Measurements from ENCODE around the gene UBE4A. TPM values are rescaled to one million over a fixed set of nuclear protein-coding genes. Genes with fewer than 3 reads are reported as not detected.

UBE4A gene
- total and polyA plus RNA-seq, 9 of the 15 experiments (the other 6 are each of a cell fraction or from before 2014, with no cell fraction given), result 13.5 to 45.2 (median 26.8) TPM

DNA sequence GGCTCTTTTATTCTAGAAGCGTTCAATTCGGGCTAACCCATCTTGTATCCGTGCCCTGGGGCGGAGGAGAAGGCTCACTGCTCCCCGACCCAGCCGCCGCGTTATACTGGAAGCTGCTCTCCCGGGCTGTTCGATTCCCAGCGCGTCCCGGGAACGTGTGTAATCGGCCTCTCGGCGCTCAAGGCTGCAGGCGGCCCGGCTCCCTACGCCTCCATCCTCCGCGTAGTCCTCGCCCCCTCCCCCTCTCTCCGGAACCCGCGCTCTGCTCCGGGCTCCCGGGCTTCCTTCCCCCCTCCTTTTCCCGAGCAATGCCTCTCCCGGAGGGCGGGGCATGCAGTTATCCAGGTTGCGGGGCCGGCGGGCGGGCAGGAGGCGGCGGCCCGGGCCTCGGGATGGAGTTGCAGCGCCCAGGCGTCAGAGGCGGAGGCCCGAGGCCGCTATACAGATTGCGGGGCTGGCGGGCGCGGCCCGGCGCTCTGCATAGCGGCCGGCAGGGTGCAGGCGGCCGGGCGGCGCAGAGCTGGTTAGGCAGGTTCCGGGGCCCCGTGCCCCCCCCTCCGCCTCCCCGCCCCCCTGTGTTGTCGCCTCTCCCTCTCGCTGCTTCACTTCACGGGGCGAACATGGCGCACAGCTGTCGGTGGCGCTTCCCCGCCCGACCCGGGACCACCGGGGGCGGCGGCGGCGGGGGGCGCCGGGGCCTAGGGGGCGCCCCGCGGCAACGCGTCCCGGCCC is 76.7 kb downstream of the UBE4A start, which contains the start of gene KMT2A (continued):
- TF ChIP-seq, protein P1, sequence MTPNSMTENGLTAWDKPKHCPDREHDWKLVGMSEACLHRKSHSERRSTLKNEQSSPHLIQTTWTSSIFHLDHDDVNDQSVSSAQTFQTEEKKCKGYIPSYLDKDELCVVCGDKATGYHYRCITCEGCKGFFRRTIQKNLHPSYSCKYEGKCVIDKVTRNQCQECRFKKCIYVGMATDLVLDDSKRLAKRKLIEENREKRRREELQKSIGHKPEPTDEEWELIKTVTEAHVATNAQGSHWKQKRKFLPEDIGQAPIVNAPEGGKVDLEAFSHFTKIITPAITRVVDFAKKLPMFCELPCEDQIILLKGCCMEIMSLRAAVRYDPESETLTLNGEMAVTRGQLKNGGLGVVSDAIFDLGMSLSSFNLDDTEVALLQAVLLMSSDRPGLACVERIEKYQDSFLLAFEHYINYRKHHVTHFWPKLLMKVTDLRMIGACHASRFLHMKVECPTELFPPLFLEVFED (CRISPR knock-in tag; conservative IDR thresholded peaks at IDR 0.05), result no peak
- peak; percentile 75 for TF ChIP-seq NBN (IDR thresholded peaks at IDR 0.05; ENCODE audit: low read depth)
- no peak for TF ChIP-seq ZNF830 (CRISPR knock-in tag; IDR thresholded peaks at IDR 0.05)
- no peak for TF ChIP-seq IFI16 (CRISPR knock-in tag; IDR thresholded peaks at IDR 0.05)
- TF ChIP-seq, protein P2, sequence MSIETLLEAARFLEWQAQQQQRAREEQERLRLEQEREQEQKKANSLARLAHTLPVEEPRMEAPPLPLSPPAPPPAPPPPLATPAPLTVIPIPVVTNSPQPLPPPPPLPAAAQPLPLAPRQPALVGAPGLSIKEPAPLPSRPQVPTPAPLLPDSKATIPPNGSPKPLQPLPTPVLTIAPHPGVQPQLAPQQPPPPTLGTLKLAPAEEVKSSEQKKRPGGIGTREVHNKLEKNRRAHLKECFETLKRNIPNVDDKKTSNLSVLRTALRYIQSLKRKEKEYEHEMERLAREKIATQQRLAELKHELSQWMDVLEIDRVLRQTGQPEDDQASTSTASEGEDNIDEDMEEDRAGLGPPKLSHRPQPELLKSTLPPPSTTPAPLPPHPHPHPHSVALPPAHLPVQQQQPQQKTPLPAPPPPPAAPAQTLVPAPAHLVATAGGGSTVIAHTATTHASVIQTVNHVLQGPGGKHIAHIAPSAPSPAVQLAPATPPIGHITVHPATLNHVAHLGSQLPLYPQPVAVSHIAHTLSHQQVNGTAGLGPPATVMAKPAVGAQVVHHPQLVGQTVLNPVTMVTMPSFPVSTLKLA (conservative IDR thresholded peaks at IDR 0.05), result peak; percentile 79 to 84
- TF ChIP-seq RBM34 (IDR thresholded peaks at IDR 0.05; ENCODE audit: borderline replicate concordance, insufficient read depth, low read length), result no peak
- no peak for TF ChIP-seq MCM5 (IDR thresholded peaks at IDR 0.05; ENCODE audit: low read depth)
- no peak for TF ChIP-seq FOXM1 (IDR thresholded peaks at IDR 0.05; ENCODE audit: low read depth)
- no peak for TF ChIP-seq FOXM1 (CRISPR knock-in tag; IDR thresholded peaks at IDR 0.05; ENCODE audit: low read depth)
- peak; percentile 66; the same call in 1 of the 2 replicates for TF ChIP-seq NFRKB (IDR thresholded peaks at IDR 0.05; ENCODE audit: low read depth)
- no peak for TF ChIP-seq U2AF2 (optimal IDR thresholded peaks at IDR 0.05; ENCODE audit: low read depth, low read length)
- no peak for TF ChIP-seq FOXA3 (CRISPR knock-in tag; conservative IDR thresholded peaks at IDR 0.05 in 1 of 2, IDR thresholded peaks at IDR 0.05 in 1 of 2)
- no peak for TF ChIP-seq ELF2 (CRISPR knock-in tag; IDR thresholded peaks at IDR 0.05)
- peak; percentile 25; the same call in 1 of the 2 replicates for TF ChIP-seq TRIM28 (IDR thresholded peaks at IDR 0.05)
- no peak for TF ChIP-seq SMC3 (conservative IDR thresholded peaks at IDR 0.05; ENCODE audit: insufficient read depth, low read depth, low read length)
- TF ChIP-seq RFX7 (CRISPR knock-in tag; IDR thresholded peaks at IDR 0.05), result no peak
- no peak; the same call in 1 of the 2 replicates for TF ChIP-seq BRD4 (IDR thresholded peaks at IDR 0.05)
- no peak for TF ChIP-seq TFAM (CRISPR knock-in tag; conservative IDR thresholded peaks at IDR 0.05)
- TF ChIP-seq MEIS2 (IDR thresholded peaks at IDR 0.05; ENCODE audit: partially characterized antibody), result no peak
- no peak for TF ChIP-seq WHSC1 (IDR thresholded peaks at IDR 0.05; ENCODE audit: low read length)
- TF ChIP-seq ZNF384 (IDR thresholded peaks at IDR 0.05; ENCODE audit: low read depth, low read length), result no peak
- TF ChIP-seq ZNF584 (CRISPR knock-in tag; IDR thresholded peaks at IDR 0.05; ENCODE audit: low read depth), result peak; percentile 81; the same call in 1 of the 2 replicates
- no peak for TF ChIP-seq C11orf30 (IDR thresholded peaks at IDR 0.05; ENCODE audit: low read depth)

Measured in K562 (cell line).